NCI-H2196 treated with DMSO at 0.1 percent for 48 hours (cell line): Measurements from ENCODE around the gene ARHGAP24.
"Not testable (repeated sequence)": the region's sequence is repeated elsewhere in the genome, so short reads cannot be mapped to it uniquely, and the experiment has no call there.

Experiments
- DNase-seq: peaks from one replicate; lab custom pipeline; 2025; ENCODE audit not compliant: unreplicated experiment; lab: John Stamatoyannopoulos, UW

ARHGAP24 gene

DNA sequence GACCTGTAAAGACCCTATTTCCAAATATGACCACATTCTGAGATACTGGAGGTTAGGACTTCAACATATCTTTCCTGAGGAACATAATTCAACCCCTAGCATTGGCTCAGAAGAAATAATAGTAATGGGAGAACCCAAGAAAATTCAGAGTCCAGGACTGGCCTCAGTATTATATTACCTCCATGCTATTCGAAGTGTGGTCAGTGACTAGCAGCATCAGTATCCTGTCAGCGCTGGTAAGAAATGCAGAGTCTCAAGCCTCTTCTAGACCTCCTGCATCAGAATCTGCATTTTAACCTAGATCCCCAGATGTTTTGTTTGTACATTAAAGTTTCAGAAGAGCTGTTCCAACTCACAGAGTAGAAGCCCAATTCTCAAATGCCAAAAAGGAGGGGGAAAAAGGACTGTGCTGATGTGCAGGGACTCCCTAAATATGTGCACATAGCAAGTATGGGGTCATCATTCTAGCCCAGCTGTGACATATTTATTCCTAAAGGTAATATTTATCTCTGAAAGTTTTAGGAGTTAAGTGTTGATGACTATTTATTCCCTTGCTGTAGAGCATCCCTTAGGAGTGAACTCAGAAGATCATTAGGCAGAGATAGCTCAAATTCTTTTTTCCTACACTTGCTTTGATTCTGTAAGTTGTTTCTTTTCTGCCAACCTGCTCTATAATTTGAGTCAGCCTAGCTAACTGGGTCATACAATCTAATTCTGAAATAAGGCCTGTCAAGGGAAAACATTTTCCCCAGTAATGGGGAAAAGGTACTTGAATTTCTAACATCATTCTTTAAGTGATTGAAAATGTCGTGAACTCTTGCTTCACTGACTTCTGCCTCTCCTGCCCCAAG, 361.9 kb downstream of the ARHGAP24 start:
- no peak for DNase-seq

DNA sequence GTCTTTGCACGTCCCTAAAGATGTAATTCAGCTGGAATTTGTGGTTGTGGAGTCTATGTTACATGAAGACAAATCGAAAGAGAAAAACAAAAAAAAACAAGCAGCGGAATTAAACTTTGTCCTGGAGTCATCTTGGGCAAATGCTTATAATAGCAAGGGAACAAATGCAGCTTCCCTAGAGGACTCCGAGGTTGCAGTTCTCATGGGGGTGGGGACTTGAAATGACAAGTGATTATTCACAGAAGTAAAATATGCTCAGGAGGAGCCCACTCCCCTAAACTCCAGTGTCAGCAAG, 362.4 kb downstream of the ARHGAP24 start:
- no peak for DNase-seq

DNA sequence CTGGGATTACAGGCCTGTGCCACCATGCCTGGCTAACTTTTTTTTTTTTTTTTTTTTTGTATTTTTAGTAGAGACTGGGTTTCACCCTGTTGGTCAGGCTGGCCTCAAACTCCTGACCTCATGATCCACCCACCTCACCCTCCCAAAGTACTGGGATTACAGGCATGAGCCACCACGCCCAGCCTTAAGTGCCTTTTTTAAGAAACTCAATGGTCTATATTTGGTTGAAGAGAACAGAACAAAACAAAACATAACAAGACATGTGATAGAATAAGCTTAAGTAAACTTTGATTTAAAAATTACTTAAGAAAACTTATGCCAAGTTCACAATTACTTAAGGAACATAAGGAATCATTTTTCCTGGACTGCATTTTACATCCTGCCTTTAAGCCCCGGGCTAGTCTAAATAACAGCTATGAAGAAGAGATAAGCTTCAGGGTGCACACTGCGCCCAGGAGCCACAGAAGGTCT, 365.1 kb downstream of the ARHGAP24 start:
- not testable (repeated sequence) for DNase-seq

DNA sequence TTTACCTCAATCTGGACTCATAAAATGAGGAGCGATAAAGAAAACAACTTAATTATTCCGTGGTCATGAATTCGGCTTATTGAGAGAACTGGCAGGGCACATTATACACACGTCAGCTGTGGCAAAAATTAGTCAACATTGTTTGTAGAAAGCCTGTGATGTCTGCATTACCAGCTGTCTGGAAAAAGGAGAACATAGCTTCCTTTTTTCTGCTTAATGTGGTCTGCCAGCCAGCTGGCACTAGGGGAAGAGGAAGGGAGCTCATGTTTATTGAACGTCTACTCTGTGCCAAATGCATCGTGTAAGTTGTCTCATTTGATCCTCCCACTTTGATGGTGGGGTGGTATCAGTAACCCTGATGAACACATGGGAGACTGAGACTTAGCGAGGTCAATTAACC, 367.6 kb downstream of the ARHGAP24 start:
- DNase-seq = no peak

DNA sequence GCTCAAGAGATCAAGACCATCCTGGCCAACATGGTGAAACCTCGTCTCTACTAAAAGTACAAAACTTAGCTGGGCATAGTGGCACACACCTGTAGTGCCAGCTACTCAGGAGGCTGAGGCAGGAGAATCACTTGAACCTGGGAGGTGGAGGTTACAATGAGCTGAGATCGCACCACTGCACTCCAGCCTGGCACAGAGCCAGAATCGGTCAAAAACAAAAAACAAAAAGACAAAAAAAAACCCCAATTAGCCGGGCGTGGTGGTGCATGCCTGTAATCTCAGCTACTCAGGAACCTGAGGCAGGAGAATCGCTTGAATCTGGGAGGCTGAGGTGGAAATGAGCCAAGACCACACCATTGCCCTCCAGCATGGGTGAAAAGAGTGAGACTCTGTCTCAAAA, 378.8 kb downstream of the ARHGAP24 start:
- DNase-seq = not testable (repeated sequence)

DNA sequence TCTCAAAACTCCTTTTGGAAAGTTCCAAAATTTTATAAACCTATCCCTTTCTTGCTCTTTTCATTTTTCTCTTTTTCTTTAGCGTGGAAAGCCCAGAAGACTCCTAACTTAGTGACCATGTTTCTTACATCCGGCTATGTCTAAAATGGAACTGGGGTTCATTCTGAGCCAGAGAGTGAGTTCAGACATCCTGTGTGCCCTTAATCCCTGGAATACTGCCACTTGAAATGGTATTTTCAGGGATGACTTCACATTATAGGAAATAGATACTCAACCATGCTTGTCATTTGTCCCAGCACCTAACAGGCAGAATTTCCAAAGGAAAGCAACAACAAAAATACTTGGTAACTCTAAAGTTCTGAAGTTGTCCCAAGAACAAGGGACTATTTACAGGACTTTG, 379.6 kb downstream of the ARHGAP24 start:
- DNase-seq = no peak

DNA sequence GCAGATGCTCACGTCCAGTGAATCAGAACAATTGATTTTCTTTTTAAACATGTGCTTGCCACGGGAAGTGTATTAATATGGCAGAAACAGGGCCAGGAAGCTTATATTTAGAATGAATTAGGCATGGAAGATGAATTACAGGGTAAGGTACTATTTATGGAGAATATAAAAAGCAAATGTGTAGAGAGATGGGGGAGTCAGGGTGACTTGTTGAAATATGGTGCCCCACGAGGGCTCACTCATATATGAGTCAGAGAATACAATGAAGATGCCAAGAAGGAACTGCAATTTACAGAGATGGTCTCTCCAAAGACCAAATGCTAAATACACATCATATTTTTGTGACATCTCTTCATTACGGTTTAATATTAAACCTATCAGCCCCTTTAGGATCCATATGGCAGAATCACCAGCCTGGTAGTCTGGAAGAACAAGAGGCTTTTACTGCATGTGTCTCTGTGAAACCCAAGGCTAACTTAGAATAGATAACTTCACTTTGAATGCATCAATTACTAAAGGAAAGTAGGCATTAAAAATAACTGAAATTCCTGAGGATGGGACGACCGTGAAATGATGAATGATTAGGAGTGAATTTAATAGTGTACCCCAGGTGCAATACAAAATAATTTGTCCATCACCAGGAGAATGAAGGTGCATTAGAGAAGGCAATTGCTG, 385.3 kb downstream of the ARHGAP24 start:
- DNase-seq = no peak

DNA sequence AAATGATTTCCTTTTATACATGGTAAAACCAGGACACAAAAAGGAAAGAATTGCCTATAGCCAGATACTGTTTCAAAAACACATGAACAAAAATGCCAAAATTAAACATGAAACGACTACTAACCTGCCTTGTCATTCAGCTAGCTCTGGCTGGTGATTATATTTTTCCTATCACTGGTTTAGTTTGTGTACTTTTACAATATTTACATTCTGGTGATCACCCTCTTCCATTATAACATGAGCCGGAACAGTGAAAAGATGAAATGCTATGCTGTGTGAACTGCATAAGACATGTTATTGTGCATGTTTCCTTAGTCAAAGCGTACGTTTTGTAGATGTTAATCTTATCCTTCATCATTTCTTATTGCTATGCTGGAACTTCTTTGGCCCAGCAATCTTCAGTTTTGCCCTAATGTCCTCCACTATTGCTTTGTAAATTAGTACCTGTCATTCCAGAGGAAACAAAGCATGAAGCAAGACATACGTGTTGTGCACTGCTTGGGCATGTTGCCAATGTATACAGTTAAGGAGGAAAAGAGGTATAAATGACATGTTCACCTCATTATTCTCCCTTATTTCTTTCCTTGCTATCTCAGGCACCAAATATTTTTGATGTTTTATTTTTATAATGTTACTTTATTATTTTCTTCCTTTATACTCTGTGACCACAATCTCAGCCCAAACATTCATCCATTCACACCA, 386.3 kb downstream of the ARHGAP24 start:
- DNase-seq = no peak

DNA sequence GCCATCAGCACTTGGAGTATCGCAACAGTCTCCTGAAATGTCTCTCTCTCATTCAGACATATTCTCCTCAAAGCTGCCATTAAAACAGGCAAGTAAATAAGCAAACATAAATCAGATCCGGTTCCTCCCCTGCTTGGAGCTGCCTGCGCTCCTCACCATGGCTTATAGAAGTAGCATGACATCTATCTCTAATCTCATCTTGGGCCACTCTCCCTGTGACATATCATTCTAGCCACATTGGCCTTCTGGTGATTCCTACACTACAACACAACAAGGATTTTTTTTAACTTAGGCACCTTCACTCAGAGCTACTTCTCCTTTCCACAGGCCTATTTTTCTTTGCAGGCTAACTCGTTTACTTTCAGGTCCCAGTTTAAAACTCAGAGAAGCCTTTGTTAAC, 387.9 kb downstream of the ARHGAP24 start:
- DNase-seq = no peak

DNA sequence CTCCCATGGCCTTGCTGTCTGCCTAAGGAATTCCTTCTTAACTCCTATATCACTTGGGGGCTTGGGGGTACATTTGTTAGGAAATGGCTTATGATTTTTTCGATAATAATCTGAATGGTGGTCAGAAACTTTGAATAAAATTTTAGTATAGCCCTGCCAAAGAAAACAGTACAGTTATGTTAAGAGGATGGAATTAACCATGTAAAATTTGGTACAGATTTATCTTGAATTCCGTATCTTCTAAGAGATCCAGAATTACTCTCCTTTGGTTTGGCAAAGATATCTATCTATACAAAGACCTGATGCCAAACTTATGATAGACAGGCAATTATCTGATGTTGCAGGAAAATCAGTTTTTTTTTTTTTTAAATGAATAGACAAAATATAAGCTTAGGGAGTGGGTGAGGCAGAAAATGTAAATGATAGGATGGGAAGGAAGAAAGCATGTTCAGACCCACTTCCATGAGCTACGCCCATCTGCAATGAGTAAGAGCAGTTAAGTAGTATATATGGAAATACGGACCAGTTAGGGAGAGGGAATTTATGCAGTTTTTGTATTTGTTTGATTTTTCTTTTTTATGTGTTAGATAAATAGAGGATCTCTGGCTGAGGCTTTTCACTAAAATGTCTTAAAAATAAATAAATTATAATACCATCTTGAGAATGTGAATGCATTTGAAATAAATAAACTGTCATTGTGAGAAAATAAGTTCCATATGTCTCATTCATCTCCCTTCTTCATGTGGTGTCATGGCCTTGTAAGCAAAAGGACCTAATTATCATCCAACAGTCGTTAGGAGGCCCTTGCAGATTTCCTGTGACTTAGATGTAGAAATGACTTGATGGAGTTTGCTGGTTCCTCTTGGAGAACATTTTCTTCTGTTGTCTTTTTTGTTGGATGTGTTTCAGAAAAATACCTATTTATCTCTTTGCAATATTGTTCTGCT, 389.6 kb downstream of the ARHGAP24 start:
- DNase-seq = no peak

DNA sequence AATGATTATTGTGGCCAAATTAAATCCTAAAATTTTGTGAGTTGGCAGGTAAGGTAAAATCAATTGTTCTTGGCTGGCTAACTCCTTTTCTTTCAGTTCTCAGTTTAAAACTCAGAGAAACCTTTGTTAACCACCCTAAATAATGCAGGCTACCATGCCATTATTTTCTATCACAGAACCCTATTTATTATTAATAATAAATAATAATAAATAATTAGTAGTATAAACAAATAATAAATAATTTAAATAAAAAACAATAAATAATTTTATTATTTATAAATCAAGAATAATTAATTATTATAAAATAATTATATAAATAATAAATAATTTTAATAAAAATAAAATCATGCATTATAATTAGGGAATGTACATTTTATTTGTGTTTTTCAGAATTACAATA, 390.3 kb downstream of the ARHGAP24 start:
- DNase-seq = no peak

DNA sequence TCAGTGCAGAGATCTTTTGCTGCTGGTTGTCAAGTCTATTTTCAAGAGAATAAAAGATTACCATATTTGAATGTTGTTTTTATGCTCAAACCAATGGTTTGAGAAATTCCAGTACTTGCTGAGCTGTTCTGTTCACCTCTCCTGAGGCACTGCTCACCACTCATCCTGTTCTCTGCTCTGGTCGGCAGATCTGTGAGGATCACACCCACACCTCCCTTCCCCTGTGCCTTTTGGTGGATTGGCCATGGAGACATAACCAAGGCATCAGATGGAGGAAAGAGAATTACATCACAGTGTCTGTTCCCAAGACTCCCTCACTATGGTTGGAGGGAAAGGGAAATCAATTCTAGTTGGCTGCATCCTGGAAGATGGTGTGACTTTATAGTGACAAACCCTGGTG, 391.6 kb downstream of the ARHGAP24 start:
- DNase-seq = no peak

DNA sequence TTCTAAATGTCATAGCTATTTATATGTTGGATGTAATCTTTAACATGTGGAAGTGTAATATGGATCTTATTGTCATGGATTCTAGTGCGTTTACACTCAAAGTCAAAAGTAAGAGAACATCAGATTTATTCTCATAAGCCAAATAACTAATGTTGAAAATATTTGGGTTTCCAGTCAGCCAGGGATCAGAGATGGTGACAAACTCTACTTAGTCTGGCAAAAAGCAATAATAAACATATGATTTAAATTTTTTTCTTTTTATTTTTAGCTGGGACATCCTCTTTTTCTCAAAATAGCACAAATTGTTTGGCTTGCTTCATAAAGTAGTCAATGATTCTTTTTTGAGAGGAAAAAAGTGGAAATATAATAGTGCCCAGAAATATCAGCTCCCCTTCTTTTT, 392.3 kb downstream of the ARHGAP24 start:
- DNase-seq = no peak

DNA sequence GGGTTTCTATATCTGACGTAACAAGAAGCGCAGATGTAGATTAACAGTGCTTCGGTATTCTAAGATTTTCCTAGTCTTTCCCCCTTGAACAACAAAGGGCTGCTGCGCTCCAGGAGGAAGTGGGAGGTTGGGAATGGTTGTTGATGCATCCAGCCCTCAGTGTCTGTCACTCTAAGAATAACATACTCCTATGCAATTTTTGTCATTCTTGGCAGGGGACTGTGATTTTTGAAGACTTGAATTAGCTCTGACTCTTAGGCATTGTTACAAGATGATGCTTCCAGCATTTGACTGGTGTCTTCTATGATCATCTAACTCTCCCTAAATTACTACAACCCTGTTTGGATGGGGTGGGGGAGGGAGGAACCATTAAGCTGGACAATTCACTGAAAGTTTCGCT, 394.2 kb downstream of the ARHGAP24 start:
- no peak for DNase-seq

DNA sequence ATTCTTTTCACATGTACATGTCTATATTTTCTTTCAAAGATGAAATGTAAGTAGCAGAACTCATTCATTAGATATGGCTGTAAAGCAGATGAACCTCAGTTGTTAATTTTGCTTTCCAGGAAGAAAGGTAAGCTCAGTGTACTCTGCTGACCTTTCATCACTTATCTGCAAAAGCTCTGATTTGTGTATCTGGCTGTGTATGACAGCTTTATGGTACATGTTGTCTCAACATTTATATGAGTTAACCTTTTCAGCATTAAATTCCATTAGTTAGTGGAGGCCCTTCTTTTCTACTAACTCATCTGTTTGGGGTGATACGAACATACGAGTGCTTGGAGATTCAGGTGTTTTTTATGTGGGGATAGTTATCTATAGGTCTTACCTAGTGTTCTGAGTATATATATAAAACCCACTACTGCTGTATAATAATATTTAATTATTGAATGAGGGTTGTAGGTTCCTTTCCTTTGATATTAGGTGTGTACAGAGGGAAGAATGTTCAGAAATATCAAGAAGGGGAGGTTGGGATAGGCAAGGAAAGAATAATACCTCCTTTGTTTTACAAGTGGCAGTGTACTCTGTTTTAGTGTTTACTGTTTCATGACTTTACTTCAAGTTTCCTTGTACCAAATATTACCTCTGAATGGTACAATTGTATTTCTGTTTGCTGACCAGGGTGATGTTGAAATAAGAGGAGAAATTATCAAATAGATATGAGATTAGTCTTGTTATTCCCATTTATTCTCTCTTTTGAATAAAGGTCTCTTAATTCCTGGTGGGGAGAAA, 395.5 kb downstream of the ARHGAP24 start:
- DNase-seq = no peak

DNA sequence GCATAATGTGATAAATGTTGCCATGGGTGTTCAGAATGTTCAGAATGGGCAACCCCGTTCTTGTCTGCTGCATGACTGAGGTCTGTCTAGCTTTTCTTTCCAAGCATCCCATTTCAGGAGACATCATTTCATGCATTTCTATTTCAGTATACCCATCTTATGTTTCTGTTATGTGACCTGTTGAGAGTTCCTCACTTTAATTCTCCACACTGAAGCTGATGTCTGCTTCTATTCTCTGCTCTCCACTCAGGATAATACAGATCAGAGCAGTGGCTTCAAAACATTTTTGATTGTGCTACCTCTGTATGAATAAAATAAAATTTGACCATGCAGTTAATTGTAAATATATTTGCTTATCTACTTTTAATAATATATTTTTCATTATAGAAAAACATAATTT, 398.6 kb downstream of the ARHGAP24 start:
- no peak for DNase-seq

DNA sequence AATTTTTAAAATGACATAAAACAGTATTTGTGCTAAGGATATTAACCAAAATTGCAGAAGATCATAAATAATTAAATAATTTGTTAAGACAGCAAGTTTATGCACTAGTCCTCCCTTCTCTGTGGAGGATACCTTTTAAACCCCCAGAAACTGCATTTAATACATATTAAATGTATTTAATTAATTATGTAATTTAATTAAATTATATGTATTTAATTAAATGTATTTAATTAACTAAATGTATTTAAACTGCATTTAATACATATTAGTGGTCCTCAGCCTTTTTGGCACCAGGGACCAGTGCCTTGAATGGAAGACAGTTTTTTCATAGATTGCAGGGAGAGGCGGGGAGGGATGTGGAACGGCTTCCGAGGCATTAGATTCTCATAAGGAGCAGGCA, 404.6 kb downstream of the ARHGAP24 start:
- DNase-seq = no peak

DNA sequence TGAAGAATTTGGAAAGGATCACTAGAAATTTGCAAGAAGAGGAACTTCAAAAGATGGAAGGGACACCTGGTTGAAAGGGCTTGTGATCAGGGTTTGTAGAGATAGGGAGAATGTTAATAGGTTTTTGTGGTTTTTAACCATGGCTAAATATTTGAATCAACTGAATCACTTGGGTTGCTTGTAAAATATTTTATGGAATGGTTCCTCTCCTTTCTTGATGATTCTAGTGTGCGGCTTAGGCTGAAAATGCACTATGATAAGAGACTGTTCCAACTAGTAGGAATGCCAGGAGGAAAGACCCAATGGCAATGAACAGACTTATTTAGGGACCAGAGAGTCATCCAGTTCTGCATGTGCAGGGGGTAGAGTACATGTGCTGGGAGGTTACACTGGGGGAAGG, 408.2 kb downstream of the ARHGAP24 start:
- no peak for DNase-seq

DNA sequence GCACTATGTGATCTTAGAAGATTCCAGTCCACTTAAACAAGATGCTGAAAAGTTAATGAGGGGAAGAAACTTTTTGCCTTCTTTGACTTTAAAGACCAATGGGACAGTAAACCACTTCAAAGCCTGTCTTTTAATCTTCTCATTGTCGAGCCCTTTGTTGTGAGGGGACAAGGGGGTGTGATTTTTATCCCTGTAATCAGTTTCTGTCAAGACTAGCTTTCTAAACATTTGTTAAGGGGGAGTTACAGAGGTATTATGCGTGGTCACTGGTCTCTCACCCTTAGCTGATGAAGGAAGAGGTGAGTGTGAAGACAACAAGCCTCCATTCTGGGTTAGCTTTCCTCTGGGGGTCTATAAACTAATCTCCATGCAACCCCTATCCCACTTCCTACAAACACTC, 409.3 kb downstream of the ARHGAP24 start:
- no peak for DNase-seq

DNA sequence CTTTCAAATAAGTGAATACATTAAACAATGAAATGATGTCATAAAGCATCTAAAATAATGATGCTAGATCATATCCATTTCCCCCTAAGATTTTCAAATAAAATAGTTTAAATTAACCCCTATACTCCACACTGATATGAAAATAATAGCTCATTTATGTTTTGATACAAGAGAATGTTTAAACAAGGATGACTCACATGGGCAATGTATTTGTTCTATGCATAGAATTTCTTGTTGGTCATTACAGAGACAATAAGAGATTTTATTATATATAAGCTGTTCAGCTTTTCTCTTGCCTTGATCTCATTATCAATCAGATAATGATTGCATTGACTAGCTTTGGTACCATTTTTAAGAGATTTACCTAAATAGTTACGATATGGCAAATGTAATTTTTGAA, 411.7 kb downstream of the ARHGAP24 start:
- DNase-seq = no peak
